ENCODE data around the gene SNPH. TPM values are rescaled to one million over a fixed set of nuclear protein-coding genes. Genes with fewer than 3 reads are reported as not detected.

SNPH gene
- total RNA-seq, 1 donor from 2014 or later, result 11.2 TPM

GRCh38 chr20:1305712-1306111 lies 39.6 kb downstream of the SNPH start:
- H3K36me3 ChIP-seq, result peaks cover 17% of the 10 kb centered on the region
- intact Hi-C loops (cut with micrococcal nuclease), result no loop called here
- no peak for TF ChIP-seq CTCF (IDR thresholded peaks at IDR 0.05; ENCODE audit: borderline replicate concordance)

GRCh38 chr20:1306316-1307135 lies 40.4 kb downstream of the SNPH start:
- Histone ChIP-seq H3K9me3 (replicated peaks) (no peaks in the 10 kb centered on the region), H3K27ac (replicated peaks) (no peak overlapping the region), H3K4me1 (no peaks in the 10 kb centered on the region), H3K27me3 (ENCODE audit: low read depth) (no peaks in the 10 kb centered on the region), H3K4me3 (no peak overlapping the region), H3K36me3 (peaks cover 10% of the 10 kb centered on the region)
- TF ChIP-seq CTCF (IDR thresholded peaks at IDR 0.05; ENCODE audit: borderline replicate concordance), result no peak
- DNase-seq, result no peak
- intact Hi-C loops (cut with micrococcal nuclease), result no loop called here

More at GRCh38 chr20:1305712-1306111, 39.6 kb downstream of the SNPH start:
- Histone ChIP-seq H3K9me3 (replicated peaks) (no peaks in the 10 kb centered on the region), H3K27ac (replicated peaks) (no peak overlapping the region), H3K4me1 (no peaks in the 10 kb centered on the region), H3K4me3 (no peak overlapping the region), H3K27me3 (ENCODE audit: low read depth) (no peaks in the 10 kb centered on the region)
- no peak for DNase-seq

- Histone ChIP-seq H3K36me3 (peaks cover 10% of the 10 kb centered on the region), H3K9me3 (replicated peaks) (no peaks in the 10 kb centered on the region), H3K4me3 (no peak overlapping the region), H3K27me3 (ENCODE audit: low read depth) (no peaks in the 10 kb centered on the region), H3K27ac (replicated peaks) (no peak overlapping the region), H3K4me1 (no peaks in the 10 kb centered on the region)
- intact Hi-C loops (cut with micrococcal nuclease), result no loop called here
- no peak for DNase-seq
- TF ChIP-seq CTCF (IDR thresholded peaks at IDR 0.05; ENCODE audit: borderline replicate concordance), result no peak
Measured at GRCh38 chr20:1307171-1307570, 41.1 kb downstream of the SNPH start.

GRCh38 chr20:1307571-1307971 lies 41.5 kb downstream of the SNPH start:
- DNase-seq, result no peak
- Histone ChIP-seq H3K4me1 (no peaks in the 10 kb centered on the region), H3K9me3 (replicated peaks) (no peaks in the 10 kb centered on the region), H3K4me3 (no peak overlapping the region), H3K27me3 (ENCODE audit: low read depth) (no peaks in the 10 kb centered on the region), H3K27ac (replicated peaks) (no peak overlapping the region), H3K36me3 (peaks cover 10% of the 10 kb centered on the region)
- intact Hi-C loops (cut with micrococcal nuclease), result no loop called here
- TF ChIP-seq CTCF (IDR thresholded peaks at IDR 0.05; ENCODE audit: borderline replicate concordance), result no peak

GRCh38 chr20:1308067-1308701 lies 42.1 kb downstream of the SNPH start:
- DNase-seq, result no peak
- Histone ChIP-seq H3K9me3 (replicated peaks) (no peaks in the 10 kb centered on the region), H3K4me1 (peaks cover 2% of the 10 kb centered on the region), H3K27ac (replicated peaks) (no peak overlapping the region), H3K4me3 (no peak overlapping the region), H3K36me3 (peaks cover 10% of the 10 kb centered on the region), H3K27me3 (ENCODE audit: low read depth) (no peaks in the 10 kb centered on the region)
- intact Hi-C loops (cut with micrococcal nuclease), result no loop called here
- no peak for TF ChIP-seq CTCF (IDR thresholded peaks at IDR 0.05; ENCODE audit: borderline replicate concordance)

Measured in left ventricle myocardium inferior (tissue), 1 donor.